Measurements from ENCODE around the gene NID1. TPM values are rescaled to one million over a fixed set of nuclear protein-coding genes. Genes with fewer than 3 reads are reported as not detected.

The NID1 gene
- total and polyA plus RNA-seq, 2 of the 4 experiments (the other 2 are of a cell fraction), result 21.9 to 83.3 TPM

GRCh38 chr1:235992868-235993267 lies 72.0 kb downstream of the NID1 start:
- H3K4me2 ChIP-seq (ENCODE audit: low read depth, low read length), result no peak overlapping the region

More at GRCh38 chr1:235992868-235993267, 72.0 kb downstream of the NID1 start:
- no peak overlapping the region for H4K8ac ChIP-seq (ENCODE audit: low read depth in 2 of 2, low read length in 2 of 2)
- peaks cover 0 to 3% of the 10 kb centered on the region in 2 experiments; a peak in 1 of 4 replicates for H3K79me1 ChIP-seq (ENCODE audit: low read depth in 1 of 2, low read length in 2 of 2)
- no peak overlapping the region for H3K56ac ChIP-seq (ENCODE audit: extremely low read depth, insufficient read depth, low read length)
- peaks cover 42% of the 10 kb centered on the region for H3K36me3 ChIP-seq (ENCODE audit: control insufficient read depth, insufficient read depth, low read length)
- no peaks in the 10 kb centered on the region for H3K4me1 ChIP-seq (ENCODE audit: control insufficient read depth, insufficient read depth, low read length)
- no peak overlapping the region for H3K14ac ChIP-seq (replicated peaks; ENCODE audit: low read depth, low read length)
- H2BK120ac ChIP-seq (ENCODE audit: low read depth, low read length), result no peak overlapping the region
- H2BK15ac ChIP-seq (ENCODE audit: low read depth, low read length), result no peak overlapping the region
- BruUV-seq (replicated peaks), result no TSS peak
- H4K5ac ChIP-seq (ENCODE audit: low read depth, low read length), result no peak overlapping the region
- no peak overlapping the region for H3K18ac ChIP-seq (ENCODE audit: low read depth, low read length)
- no peak overlapping the region for H3K4ac ChIP-seq (ENCODE audit: low read depth, low read length)
- intact Hi-C loops (cut with micrococcal nuclease) (no loop called here), in situ Hi-C loops (cut with MboI; ENCODE audit: low sequenced_read_pairs) (no loop called here), dilution Hi-C loops (cut with HindIII; ENCODE audit: low sequenced_read_pairs, unreplicated experiment) (no loop called here)
- peaks cover 10% of the 10 kb centered on the region for H3K9me3 ChIP-seq (ENCODE audit: control insufficient read depth, insufficient read depth, low read length)
- H3K23ac ChIP-seq (ENCODE audit: low read depth, low read length), result no peak overlapping the region
- ChIA-PET CTCF (no interaction called here), POLR2A (ENCODE audit: unreplicated experiment) (no interaction called here)
- no peak overlapping the region for H2AK9ac ChIP-seq (replicated peaks; ENCODE audit: low read depth, low read length, poor library complexity)
- no peak overlapping the region for H2AFZ ChIP-seq (replicated peaks; ENCODE audit: low read length, poor library complexity)
- peaks cover 5% of the 10 kb centered on the region; the same call in 1 of the 2 replicates for H3K9me1 ChIP-seq (ENCODE audit: insufficient read depth, low read length)
- DNase-seq, result no peak
- no peaks in the 10 kb centered on the region for H3K27me3 ChIP-seq (ENCODE audit: control insufficient read depth, insufficient read depth, low read length)
- no peak overlapping the region for H2BK20ac ChIP-seq (ENCODE audit: low read depth, low read length)
- H4K91ac ChIP-seq (ENCODE audit: insufficient read depth, low read depth, low read length), result no peak overlapping the region
- no peaks in the 10 kb centered on the region for H4K20me1 ChIP-seq (ENCODE audit: insufficient read depth, low read length)
- TF ChIP-seq USF2 (IDR thresholded peaks at IDR 0.05; ENCODE audit: low read depth, low read length), result no peak
- no peak for TF ChIP-seq POLR2A (IDR thresholded peaks at IDR 0.05; ENCODE audit: low read depth, low read length)
- no peak for TF ChIP-seq NFE2L2 (IDR thresholded peaks at IDR 0.05; ENCODE audit: low read depth, low read length)
- no peak overlapping the region for H3K27ac ChIP-seq (ENCODE audit: insufficient read depth, low read length)
- H3K4me3 ChIP-seq (ENCODE audit: insufficient read depth, low read depth, low read length), result no peak overlapping the region
- no peak overlapping the region for H3K9ac ChIP-seq (ENCODE audit: low read depth, low read length)
- no peak overlapping the region for H2AK5ac ChIP-seq (ENCODE audit: low read depth, low read length)
- 100% methylated on average over 1 of the region's 7 CpGs; no CpG with 5 or more reads in 1 of the 2 experiments for WGBS, 2 experiments (ENCODE audit: extremely low coverage in 2 of 2, insufficient read length in 1 of 2)
- no peak for ATAC-seq (ENCODE audit: low read depth)
- H2BK5ac ChIP-seq (ENCODE audit: low read depth, low read length, poor library complexity, severe bottlenecking), result no peak overlapping the region
